Activated CD8-positive, alpha-beta T cell treated with anti-CD3 and anti-CD28 coated beads, Interleukin-2, amount 10 ng/mL, durations not matched to agents 7 days and 5 days (primary cell): Measurements from ENCODE around the gene FOXA2. TPM values are rescaled to one million over a fixed set of nuclear protein-coding genes. Genes with fewer than 3 reads are reported as not detected.

Experiments
- ATAC-seq: fragments of 150-1000 bp; cut with Tn5 transposase; one replicate; pipeline ENCODE4 v1.10.0; 2021; ENCODE audit warnings: moderate library complexity
- CTCF ChIA-PET: fragments of 350-600 bp; sonication (Branson Sonifier 250); formaldehyde crosslinking; loops from one replicate; lab custom pipeline; 2021; ENCODE audit warnings: antibody characterized with exemption; lab: Charles Lee
- POLR2A ChIA-PET: fragments of 350-600 bp; sonication (Branson Sonifier 250); formaldehyde crosslinking; loops from one replicate; lab custom pipeline; 2021; ENCODE audit warnings: antibody characterized with exemption; lab: Charles Lee
- DNase-seq: peaks from one replicate; pipeline ENCODE4 v3.0.0-alpha.2; 2020
- H3K27ac Mint-ChIP-seq: one replicate; pipeline ENCODE4 v1.8.0; 2021; ENCODE audit warnings: mild to moderate bottlenecking, mixed read lengths
- H3K27me3 Mint-ChIP-seq: one replicate; pipeline ENCODE4 v1.8.0; 2021; ENCODE audit warnings: low read depth, mixed read lengths
- H3K36me3 Mint-ChIP-seq: one replicate; pipeline ENCODE4 v1.8.0; 2021; ENCODE audit warnings: low read depth, mixed read lengths
- H3K4me1 Mint-ChIP-seq: one replicate; pipeline ENCODE4 v1.8.0; 2021; ENCODE audit warnings: low read depth, mixed read lengths
- H3K4me3 Mint-ChIP-seq: one replicate; pipeline ENCODE4 v1.8.0; 2021; ENCODE audit warnings: mild to moderate bottlenecking, mixed read lengths
- H3K9me3 Mint-ChIP-seq: one replicate; pipeline ENCODE4 v1.8.0; 2022; ENCODE audit warnings: mixed read lengths; ENCODE audit not compliant: insufficient read depth
- total RNA-seq, 2 experiments: library from RNA; stranded (reverse); gene quantifications; one replicate each; pipeline ENCODE4 v1.2.3, GENCODE V29; 2021

FOXA2 gene
- total RNA-seq, 2 experiments from 2014 or later = not detected

GRCh38 chr20:22542427-22542826, 41.9 kb downstream of the FOXA2 start:
- Mint-ChIP-seq H3K4me1 (no peaks in the 10 kb centered on the region), H3K27ac (no peak overlapping the region), H3K4me3 (no peak overlapping the region), H3K27me3 (no peaks in the 10 kb centered on the region), H3K36me3 (no peaks in the 10 kb centered on the region), H3K9me3 (no peaks in the 10 kb centered on the region)
- ChIA-PET POLR2A (no interaction called here), CTCF (no interaction called here)
- DNase-seq (no peak), ATAC-seq (no peak)

GRCh38 chr20:22540832-22541231, 43.5 kb downstream of the FOXA2 start:
- no peaks in the 10 kb centered on the region for H3K36me3 Mint-ChIP-seq
- H3K27me3 Mint-ChIP-seq = no peaks in the 10 kb centered on the region
- ATAC-seq = no peak
- H3K4me3 Mint-ChIP-seq = no peak overlapping the region
- H3K27ac Mint-ChIP-seq = no peak overlapping the region
- DNase-seq = no peak
- no peaks in the 10 kb centered on the region for H3K4me1 Mint-ChIP-seq
- POLR2A ChIA-PET = no interaction called here
- no peaks in the 10 kb centered on the region for H3K9me3 Mint-ChIP-seq
- CTCF ChIA-PET = no interaction called here

GRCh38 chr20:22536956-22537756, 47.2 kb downstream of the FOXA2 start:
- CTCF ChIA-PET = no interaction called here
- Mint-ChIP-seq H3K27ac (no peak overlapping the region), H3K4me3 (no peak overlapping the region), H3K27me3 (no peaks in the 10 kb centered on the region), H3K36me3 (no peaks in the 10 kb centered on the region), H3K4me1 (no peaks in the 10 kb centered on the region), H3K9me3 (no peaks in the 10 kb centered on the region)
- POLR2A ChIA-PET = no interaction called here
- no peak for DNase-seq
- no peak for ATAC-seq

- H3K4me1 Mint-ChIP-seq = no peaks in the 10 kb centered on the region
These were observed 48.1 kb downstream of the FOXA2 start for GRCh38 chr20:22536141-22536828.

GRCh38 chr20:22535483-22535882, 48.9 kb downstream of the FOXA2 start:
- no peak overlapping the region for H3K4me3 Mint-ChIP-seq
- no peak overlapping the region for H3K27ac Mint-ChIP-seq
- DNase-seq (no peak), ATAC-seq (no peak)
- no peaks in the 10 kb centered on the region for H3K36me3 Mint-ChIP-seq
- H3K27me3 Mint-ChIP-seq = no peaks in the 10 kb centered on the region
- no peaks in the 10 kb centered on the region for H3K9me3 Mint-ChIP-seq
- H3K4me1 Mint-ChIP-seq = no peaks in the 10 kb centered on the region
- CTCF ChIA-PET = no interaction called here
- POLR2A ChIA-PET = no interaction called here

More at GRCh38 chr20:22536141-22536828, 48.1 kb downstream of the FOXA2 start:
- DNase-seq = no peak
- Mint-ChIP-seq H3K9me3 (no peaks in the 10 kb centered on the region), H3K27ac (no peak overlapping the region), H3K36me3 (no peaks in the 10 kb centered on the region), H3K27me3 (no peaks in the 10 kb centered on the region), H3K4me3 (no peak overlapping the region)
- POLR2A ChIA-PET = no interaction called here
- ATAC-seq = no peak
- CTCF ChIA-PET = no interaction called here

- H3K9me3 Mint-ChIP-seq = no peaks in the 10 kb centered on the region
- no peaks in the 10 kb centered on the region for H3K4me1 Mint-ChIP-seq
- CTCF ChIA-PET = no interaction called here
- POLR2A ChIA-PET = no interaction called here
- H3K27me3 Mint-ChIP-seq = no peaks in the 10 kb centered on the region
- no peak overlapping the region for H3K27ac Mint-ChIP-seq
- no peak for DNase-seq
- ATAC-seq = no peak
- no peaks in the 10 kb centered on the region for H3K36me3 Mint-ChIP-seq
- H3K4me3 Mint-ChIP-seq = no peak overlapping the region
These were observed 50.3 kb downstream of the FOXA2 start for GRCh38 chr20:22533823-22534751.

GRCh38 chr20:22532598-22532997, 51.8 kb downstream of the FOXA2 start:
- DNase-seq = no peak
- Mint-ChIP-seq H3K4me1 (no peaks in the 10 kb centered on the region), H3K27ac (no peak overlapping the region), H3K36me3 (no peaks in the 10 kb centered on the region), H3K9me3 (no peaks in the 10 kb centered on the region), H3K27me3 (no peaks in the 10 kb centered on the region), H3K4me3 (no peak overlapping the region)
- POLR2A ChIA-PET = no interaction called here
- no peak for ATAC-seq
- CTCF ChIA-PET = no interaction called here

- ChIA-PET CTCF (no interaction called here), POLR2A (no interaction called here)
- Mint-ChIP-seq H3K27me3 (no peaks in the 10 kb centered on the region), H3K36me3 (no peaks in the 10 kb centered on the region), H3K9me3 (no peaks in the 10 kb centered on the region), H3K27ac (no peak overlapping the region), H3K4me1 (no peaks in the 10 kb centered on the region), H3K4me3 (no peak overlapping the region)
- no peak for DNase-seq
- no peak for ATAC-seq
These were observed 52.6 kb downstream of the FOXA2 start for GRCh38 chr20:22531756-22532155.

- no peak overlapping the region for H3K4me3 Mint-ChIP-seq
- ATAC-seq (no peak), DNase-seq (no peak)
- no peaks in the 10 kb centered on the region for H3K9me3 Mint-ChIP-seq
- no peaks in the 10 kb centered on the region for H3K36me3 Mint-ChIP-seq
- POLR2A ChIA-PET = no interaction called here
- H3K27me3 Mint-ChIP-seq = no peaks in the 10 kb centered on the region
- H3K4me1 Mint-ChIP-seq = no peaks in the 10 kb centered on the region
- H3K27ac Mint-ChIP-seq = no peak overlapping the region
- CTCF ChIA-PET = no interaction called here
These were observed 53.2 kb downstream of the FOXA2 start for GRCh38 chr20:22531056-22531615.
